Stimulated activated CD4-positive, alpha-beta T cell treated with anti-CD3 and anti-CD28 coated beads, Interleukin-2, amount 100 ng/mL, for 48 hours (primary cell): Measurements from ENCODE around the gene SLC27A2.
"Not testable (repeated sequence)": the region's sequence is repeated elsewhere in the genome, so short reads cannot be mapped to it uniquely, and the experiment has no call there.

ENCODE experiments used
- DNase-seq, 2 donors: peaks; one replicate each; pipeline ENCODE4 v3.0.0-alpha.2; 2020

SLC27A2 gene

DNA sequence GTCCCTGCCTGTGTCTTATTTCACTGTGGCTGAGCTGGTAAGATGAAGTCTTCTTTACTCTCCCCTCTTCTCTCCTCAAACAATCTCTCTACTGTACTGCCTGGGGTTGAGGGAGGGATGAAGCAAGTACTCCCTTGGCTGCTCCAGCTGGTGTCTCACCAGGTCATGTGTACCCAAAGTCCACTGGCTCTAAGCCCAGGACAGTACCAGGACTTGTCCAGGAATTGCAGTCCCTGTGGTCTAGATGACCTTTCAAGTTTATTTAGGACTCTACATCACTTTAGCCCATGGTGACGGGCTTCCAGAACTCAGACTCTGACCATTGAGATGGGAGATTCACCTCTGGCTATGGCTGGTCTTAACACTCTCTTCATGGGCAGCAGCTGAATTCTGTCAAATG is 17.5 kb upstream of the SLC27A2 start:
- no peak for DNase-seq

GRCh38 chr15:50166216-50166615 is 15.8 kb upstream of the SLC27A2 start:
- DNase-seq = no peak

DNA sequence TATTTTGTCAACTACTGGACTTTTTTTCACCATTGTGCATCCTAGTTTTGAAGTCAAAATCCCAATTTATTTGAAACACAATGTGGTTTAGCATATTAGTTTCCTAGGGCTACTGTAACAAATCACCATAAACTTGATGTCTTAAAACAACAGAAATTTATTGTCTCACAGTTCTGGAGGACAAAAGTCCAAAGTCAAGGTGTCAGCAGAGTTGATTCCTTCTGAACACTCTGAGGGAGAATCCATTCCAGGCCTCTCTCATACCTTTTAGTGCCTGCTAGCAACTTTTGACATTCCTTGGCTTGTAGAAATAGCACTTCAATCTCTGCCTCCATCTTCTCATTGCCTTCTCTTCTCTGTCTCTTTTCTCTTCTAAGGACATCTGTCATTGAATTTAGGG is 14.9 kb upstream of the SLC27A2 start:
- DNase-seq = no peak

DNA sequence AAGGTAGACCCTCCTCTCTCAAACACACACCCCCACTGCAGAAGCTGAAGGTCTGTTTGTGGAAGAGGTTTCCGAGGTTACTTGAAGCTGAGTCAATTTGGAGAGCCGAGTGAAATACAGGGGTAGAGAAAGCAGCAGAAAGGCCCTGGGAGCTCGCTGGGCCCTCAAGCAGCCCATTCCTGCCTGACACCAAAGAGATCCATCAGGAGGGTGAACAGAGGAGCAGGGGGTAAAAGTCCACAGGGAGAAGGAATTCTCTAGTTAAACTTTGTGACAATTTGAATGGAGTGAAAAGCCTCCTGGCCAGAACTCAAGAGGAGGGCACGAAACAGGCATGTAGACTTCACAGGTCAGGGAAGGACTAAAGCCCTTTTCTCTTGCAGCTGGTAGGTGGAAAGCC is 13.6 kb upstream of the SLC27A2 start:
- DNase-seq = no peak

GRCh38 chr15:50168783-50169411 is 13.1 kb upstream of the SLC27A2 start:
- DNase-seq = no peak

- DNase-seq = not testable (repeated sequence)
Observed at GRCh38 chr15:50172360-50172895, 9.6 kb upstream of the SLC27A2 start.

- no peak for DNase-seq
Observed at GRCh38 chr15:50176869-50177268, 5.1 kb upstream of the SLC27A2 start.

DNA sequence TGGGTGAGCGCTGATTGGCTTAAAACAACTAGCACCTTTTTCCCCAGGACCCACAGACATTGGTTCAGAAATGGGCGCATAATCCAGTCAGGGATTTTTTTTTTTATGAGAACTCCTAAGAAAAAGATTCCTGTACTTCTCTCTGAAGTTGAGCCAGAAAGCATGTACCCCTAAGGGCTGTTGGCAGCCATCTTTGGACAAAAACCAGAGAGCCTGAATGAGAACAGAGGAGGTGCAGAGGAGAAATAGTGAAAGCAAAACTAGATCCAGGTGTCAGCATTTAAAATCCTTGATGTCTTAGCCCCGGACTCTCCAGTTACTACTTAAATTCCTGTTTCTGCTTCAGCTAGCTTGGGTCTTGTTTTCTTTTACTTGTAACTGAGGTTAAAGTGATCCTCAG is 1.9 kb upstream of the SLC27A2 start:
- no peak for DNase-seq

DNA sequence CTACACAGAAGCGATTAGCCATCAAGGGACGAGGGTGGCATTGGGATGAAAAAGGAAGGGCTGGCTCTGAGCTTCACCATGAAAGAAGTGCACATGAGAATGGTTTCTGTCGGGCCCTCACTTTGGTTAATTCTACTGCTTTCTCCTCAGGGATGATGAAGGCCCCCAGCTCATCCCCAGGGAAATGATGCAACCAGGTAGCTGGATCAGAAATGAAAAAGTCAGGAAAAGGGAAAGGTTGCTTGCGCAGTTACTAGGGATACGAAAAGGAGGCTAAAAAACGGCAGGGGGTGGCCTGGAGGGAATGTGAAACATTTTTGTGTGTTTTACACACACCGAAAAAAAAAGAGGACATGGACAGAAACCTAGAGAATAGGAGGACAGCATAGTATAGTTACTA is 1.4 kb upstream of the SLC27A2 start:
- no peak for DNase-seq

GRCh38 chr15:50181201-50181968 is 611 bp upstream of the SLC27A2 start:
- DNase-seq = no peak

GRCh38 chr15:50182219-50183013 is 420 bp downstream of the SLC27A2 start:
- peak; percentile 26 to 30 for DNase-seq

DNA sequence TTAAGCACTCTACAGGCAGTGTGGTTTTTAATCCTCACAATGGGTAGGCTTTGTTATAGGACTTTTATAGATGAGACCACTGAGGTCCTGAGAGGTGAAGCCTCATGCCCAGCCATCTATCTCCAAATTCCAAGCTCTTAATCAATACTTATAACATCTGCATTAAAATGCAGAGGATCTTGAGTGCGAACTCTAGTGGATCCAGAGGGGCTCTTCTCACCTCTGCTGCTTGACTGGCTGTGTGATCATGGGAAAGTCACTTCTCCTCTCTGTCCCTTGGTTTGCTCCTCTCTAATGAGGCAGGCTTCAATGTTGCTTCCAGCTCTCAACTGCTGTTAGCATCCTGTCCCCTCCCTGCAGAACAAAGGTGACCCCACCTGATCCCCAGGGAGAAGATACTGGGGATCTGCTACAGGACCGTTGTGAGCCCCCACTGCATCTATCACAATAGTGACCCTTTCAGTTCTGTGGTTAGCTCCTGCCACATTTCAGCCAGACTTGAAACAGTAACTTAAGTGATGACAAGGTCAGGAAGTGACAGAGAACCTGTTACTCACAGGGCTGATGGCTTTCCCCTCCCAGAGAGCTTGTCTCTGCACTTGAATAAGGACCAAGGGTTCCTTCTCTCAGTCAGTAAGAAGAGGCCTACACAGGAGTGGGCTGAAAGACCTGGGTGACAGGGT is 1.3 kb downstream of the SLC27A2 start:
- DNase-seq = peak; percentile 3 to 9

GRCh38 chr15:50184863-50185504 is 3.0 kb downstream of the SLC27A2 start:
- DNase-seq = no peak

DNA sequence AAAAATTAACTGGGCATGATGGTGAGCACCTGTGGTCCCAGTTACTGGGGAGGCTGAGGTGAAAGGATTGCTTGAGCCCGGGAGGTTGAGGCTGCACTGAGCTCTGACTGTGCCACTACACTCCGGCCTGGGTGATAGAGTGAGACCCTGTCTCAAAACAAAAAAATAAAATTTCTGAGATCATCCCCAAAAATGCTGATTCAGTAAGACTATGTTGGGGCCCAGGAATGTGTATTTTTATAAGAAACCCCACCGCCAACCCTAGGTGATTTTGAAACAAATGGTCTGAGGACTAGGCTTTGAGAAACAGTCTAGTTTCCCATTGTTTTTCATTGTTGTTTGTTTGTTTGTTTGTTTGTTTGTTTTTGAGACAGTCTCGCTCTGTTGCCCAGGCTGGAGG is 4.1 kb downstream of the SLC27A2 start:
- DNase-seq = no peak

DNA sequence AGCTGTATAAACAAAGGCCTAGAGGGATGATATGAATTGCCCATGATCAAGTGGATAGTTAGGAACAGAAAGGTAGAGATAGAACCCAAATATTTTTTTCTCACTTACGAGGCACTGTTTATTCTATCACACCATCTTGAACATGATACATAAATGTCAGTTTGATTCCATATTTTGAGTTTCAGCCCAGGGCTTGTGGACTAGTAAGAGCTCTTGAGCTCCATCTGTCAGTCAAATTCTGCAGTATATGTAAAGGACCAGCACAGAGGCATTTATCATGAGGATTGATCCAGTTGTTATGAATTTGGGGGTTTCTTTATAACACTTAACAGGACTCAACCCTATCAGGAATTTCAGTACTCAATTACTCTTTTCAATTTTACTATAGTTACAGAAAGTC is 4.8 kb downstream of the SLC27A2 start:
- no peak for DNase-seq

GRCh38 chr15:50187525-50187924 is 5.5 kb downstream of the SLC27A2 start:
- DNase-seq = no peak

DNA sequence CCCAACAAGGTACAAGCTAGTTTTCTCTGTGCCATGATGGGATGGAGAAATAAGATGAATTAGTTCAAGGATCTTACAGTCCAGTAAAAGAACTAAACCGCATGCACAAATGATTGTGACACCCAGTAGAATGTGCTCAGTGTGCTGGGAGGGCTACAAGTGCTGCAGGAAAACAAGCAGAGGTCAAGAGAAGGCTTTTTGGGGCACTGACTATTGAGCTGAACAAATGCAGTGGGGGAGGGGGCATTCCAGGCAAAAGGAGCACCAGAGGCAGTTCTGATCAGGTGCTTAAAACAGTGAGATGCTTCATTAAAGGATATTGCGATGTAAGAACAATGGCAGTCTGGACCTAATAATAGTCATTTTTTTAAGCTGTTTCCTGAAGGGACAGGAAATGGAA is 6.0 kb downstream of the SLC27A2 start:
- no peak for DNase-seq

GRCh38 chr15:50188793-50189192 is 6.8 kb downstream of the SLC27A2 start:
- DNase-seq = not testable (repeated sequence)

DNA sequence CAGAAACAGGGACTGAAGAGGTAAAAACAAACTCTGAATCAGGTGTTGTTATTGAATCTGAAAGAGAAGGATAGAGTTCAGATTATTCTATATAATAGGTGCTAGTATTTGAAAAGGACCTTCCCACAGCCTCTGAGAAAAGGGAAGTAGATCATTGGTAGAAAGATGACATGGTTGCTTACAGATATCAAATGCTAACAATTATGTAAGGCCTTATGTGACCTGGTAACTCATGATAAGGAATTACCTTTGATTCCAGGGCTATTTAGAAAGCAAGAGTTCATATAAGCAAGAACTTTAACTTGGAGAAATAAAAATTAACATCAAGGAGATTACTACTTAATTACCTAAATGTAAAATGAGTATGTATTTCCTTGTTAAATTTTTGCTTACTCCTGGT is 7.6 kb downstream of the SLC27A2 start:
- no peak for DNase-seq

DNA sequence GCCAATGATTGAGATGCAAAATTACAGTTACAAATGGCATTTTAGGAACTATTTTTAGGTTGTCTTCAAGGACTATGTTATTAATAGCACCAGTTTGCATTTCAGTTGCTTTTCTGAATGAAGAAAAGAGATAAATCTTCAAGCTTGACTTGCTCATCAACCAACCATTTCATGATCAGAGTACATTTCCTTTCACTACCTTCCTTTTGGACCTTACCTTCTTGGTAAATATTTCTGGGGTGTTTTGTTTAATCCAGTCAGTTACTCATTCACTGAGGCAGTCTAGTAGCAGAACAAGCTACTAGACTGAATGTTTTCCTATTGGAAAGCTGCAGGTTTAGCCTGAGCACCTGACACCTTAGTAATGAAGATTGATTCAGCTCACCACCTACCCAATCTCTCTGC is 8.2 kb downstream of the SLC27A2 start:
- no peak for DNase-seq

DNA sequence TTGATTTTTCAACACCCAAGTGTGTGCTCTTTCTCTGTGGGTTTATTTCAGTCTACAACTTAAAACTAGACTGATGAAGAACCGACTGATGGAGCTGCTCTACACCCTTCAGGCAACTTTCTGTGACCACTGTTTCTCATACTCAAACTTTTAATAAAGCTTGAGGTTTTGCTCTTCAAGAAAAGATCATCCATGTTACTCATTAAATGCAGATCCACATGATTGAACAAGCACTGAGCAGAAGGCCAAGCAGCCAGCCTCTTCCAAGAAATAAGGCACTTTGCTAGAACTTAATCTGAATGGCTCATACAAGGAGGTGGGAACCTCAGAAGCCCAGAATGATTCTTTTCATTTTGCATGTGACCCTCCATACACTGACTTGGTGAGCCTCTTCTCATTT is 8.7 kb downstream of the SLC27A2 start:
- no peak for DNase-seq

- DNase-seq = no peak
Observed at GRCh38 chr15:50192164-50192563, 10.2 kb downstream of the SLC27A2 start.
